Measurements from ENCODE around the gene GRK5.
A peak's percentile ranks its signal among the peaks of the same experiment; 100 is the strongest.

Gene GRK5

GRCh38 chr10:119409906-119410305, 202.5 kb downstream of the GRK5 start:
- no peak for DNase-seq

- no peak for DNase-seq
These were observed 203.2 kb downstream of the GRK5 start for GRCh38 chr10:119410361-119411116.

- no peak for DNase-seq
These were observed 205.1 kb downstream of the GRK5 start for GRCh38 chr10:119412244-119413092.

GRCh38 chr10:119413093-119413453, 205.7 kb downstream of the GRK5 start:
- DNase-seq, result no peak

GRCh38 chr10:119413471-119414080, 206.2 kb downstream of the GRK5 start:
- no peak for DNase-seq

- DNase-seq, result no peak
These were observed 206.8 kb downstream of the GRK5 start for GRCh38 chr10:119414081-119414611.

- no peak for DNase-seq
These were observed 207.8 kb downstream of the GRK5 start for GRCh38 chr10:119415121-119415520.

- no peak for DNase-seq
These were observed 208.4 kb downstream of the GRK5 start for GRCh38 chr10:119415536-119416503.

GRCh38 chr10:119416855-119417254, 209.5 kb downstream of the GRK5 start:
- DNase-seq, result peak in 1 of 2 experiments; percentile 54

GRCh38 chr10:119417852-119418251, 210.5 kb downstream of the GRK5 start:
- no peak for DNase-seq

- no peak for DNase-seq
These were observed 211.0 kb downstream of the GRK5 start for GRCh38 chr10:119418362-119418761.

GRCh38 chr10:119419931-119420330, 212.6 kb downstream of the GRK5 start:
- DNase-seq, result no peak

GRCh38 chr10:119420950-119421875, 213.8 kb downstream of the GRK5 start:
- no peak for DNase-seq

GRCh38 chr10:119421891-119422681, 214.7 kb downstream of the GRK5 start:
- no peak for DNase-seq

GRCh38 chr10:119422682-119423509, 215.5 kb downstream of the GRK5 start:
- no peak for DNase-seq

- DNase-seq, result no peak
These were observed 216.3 kb downstream of the GRK5 start for GRCh38 chr10:119423510-119424257.

- DNase-seq, result no peak
These were observed 217.0 kb downstream of the GRK5 start for GRCh38 chr10:119424258-119424975.
